Fibroblast of villous mesenchyme (primary cell): ENCODE results near the gene ST6GAL1. TPM values are rescaled to one million over a fixed set of nuclear protein-coding genes. Genes with fewer than 3 reads are reported as not detected.

Experiments
- DNase-seq: peaks from one replicate; pipeline ENCODE4 v3.0.0-alpha.2; 2010; ENCODE audit warnings: low read depth
- H3K4me3 ChIP-seq: 2 replicates; pipeline ENCODE4 v1.5.1; 2011; ENCODE audit warnings: low read depth, mild to moderate bottlenecking, low read length
- CTCF ChIP-seq: IDR thresholded peaks from 2 replicates; pipeline ENCODE4 v1.5.1; 2012; ENCODE audit warnings: low read depth, mild to moderate bottlenecking, low read length; ENCODE audit not compliant: insufficient read depth
- total RNA-seq: library from RNA; depleted of rRNA; stranded (reverse); fragments of >200 nt; gene quantifications from 2 replicates; pipeline ENCODE4 v1.2.3, GENCODE V29; 2012

The ST6GAL1 gene
- total RNA-seq, 1 donor, result 1.3 TPM

GRCh38 chr3:186920301-186920700 lies 10.0 kb upstream of the ST6GAL1 start:
- TF ChIP-seq CTCF, result no peak
- H3K4me3 ChIP-seq, result no peak overlapping the region
- no peak for DNase-seq

DNA sequence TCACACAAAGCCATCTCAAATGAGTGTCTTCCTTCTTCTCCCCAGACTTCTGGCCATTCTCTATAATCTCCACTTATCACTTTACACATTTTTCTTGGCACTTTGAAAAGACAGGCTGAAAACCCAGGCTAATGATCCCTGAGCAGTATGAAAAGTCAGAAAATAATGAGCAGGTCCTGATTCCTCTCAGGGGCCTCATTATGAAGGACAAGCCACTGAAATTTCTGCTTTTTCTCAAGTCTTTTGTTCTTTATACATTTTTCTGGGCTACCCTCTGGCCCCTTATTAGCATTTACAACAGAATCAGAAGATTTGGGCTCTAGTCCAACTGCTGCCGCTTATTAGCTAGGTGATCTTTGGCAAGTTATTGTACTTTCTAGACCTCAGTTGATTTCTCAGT lies 9.5 kb upstream of the ST6GAL1 start:
- no peak overlapping the region for H3K4me3 ChIP-seq
- no peak for DNase-seq
- TF ChIP-seq CTCF, result no peak

- no peak for DNase-seq
- TF ChIP-seq CTCF, result no peak
- H3K4me3 ChIP-seq, result no peak overlapping the region
These were observed 8.7 kb upstream of the ST6GAL1 start for GRCh38 chr3:186921578-186921977.

- no peak for TF ChIP-seq CTCF
- DNase-seq, result no peak
- no peak overlapping the region for H3K4me3 ChIP-seq
These were observed 8.1 kb upstream of the ST6GAL1 start for GRCh38 chr3:186922224-186922623.

DNA sequence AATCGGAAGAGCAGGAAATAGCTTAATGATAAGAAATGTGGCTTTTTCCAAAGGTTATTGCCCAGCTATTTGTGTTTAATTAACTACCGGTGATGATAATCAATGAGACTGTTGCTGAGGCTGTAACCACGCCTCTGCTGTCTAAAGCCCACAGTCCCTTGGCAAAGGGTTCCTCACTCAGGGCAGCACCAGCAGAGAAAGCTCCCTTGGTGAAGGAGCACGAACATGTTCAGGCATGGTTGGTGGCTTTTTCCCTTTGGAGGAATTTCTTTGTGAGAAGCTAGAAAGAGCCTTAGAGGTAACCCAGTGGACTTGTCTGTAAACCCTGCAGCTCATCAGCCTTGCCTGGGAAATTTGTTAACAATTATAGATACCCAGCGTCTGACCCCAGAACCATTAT lies 7.5 kb upstream of the ST6GAL1 start:
- H3K4me3 ChIP-seq, result no peak overlapping the region
- no peak for DNase-seq
- no peak for TF ChIP-seq CTCF

- H3K4me3 ChIP-seq, result no peak overlapping the region
- no peak for DNase-seq
- no peak for TF ChIP-seq CTCF
These were observed 7.1 kb upstream of the ST6GAL1 start for GRCh38 chr3:186923241-186923640.

GRCh38 chr3:186925826-186926225 lies 4.5 kb upstream of the ST6GAL1 start:
- no peak for DNase-seq
- no peak for TF ChIP-seq CTCF
- H3K4me3 ChIP-seq, result no peak overlapping the region
